ENCODE results near the gene CHI3L2. TPM values are rescaled to one million over a fixed set of nuclear protein-coding genes. Genes with fewer than 3 reads are reported as not detected.
A peak's percentile ranks its signal among the peaks of the same experiment; 100 is the strongest.

Gene CHI3L2
- total and polyA plus RNA-seq, 10 of the 15 experiments (the other 5 are each of a cell fraction or from before 2014, with no cell fraction given) = 37.1 to 508 (median 98.3) TPM

DNA sequence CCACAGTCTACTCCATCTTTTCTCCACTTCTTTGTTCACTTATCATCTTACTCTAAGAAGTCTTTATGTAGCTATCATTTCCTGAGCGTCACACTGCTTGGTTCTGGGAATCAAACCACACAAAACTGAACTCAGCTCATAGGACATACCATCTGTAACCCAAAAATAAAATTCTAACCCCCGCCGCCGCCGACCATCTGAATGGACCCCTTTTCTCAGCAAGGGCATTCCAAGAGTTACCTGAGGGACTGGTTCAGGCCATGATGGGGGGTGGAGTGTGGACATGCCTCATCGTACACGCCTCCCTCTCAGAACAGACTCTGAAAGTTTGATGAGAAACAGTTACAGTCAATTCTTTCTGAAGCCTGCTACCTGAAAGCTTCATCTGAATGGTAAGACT, 12.6 kb upstream of the CHI3L2 start (continued):
- no peak for TF ChIP-seq CREM (IDR thresholded peaks at IDR 0.05; ENCODE audit: low read depth)
- TF ChIP-seq, protein P1, sequence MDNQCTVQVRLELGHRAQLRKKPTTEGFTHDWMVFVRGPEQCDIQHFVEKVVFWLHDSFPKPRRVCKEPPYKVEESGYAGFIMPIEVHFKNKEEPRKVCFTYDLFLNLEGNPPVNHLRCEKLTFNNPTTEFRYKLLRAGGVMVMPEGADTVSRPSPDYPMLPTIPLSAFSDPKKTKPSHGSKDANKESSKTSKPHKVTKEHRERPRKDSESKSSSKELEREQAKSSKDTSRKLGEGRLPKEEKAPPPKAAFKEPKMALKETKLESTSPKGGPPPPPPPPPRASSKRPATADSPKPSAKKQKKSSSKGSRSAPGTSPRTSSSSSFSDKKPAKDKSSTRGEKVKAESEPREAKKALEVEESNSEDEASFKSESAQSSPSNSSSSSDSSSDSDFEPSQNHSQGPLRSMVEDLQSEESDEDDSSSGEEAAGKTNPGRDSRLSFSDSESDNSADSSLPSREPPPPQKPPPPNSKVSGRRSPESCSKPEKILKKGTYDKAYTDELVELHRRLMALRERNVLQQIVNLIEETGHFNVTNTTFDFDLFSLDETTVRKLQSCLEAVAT (IDR thresholded peaks at IDR 0.05) = peak; percentile 85
- no peak for TF ChIP-seq RAD51 (IDR thresholded peaks at IDR 0.05)
- peak; percentile 21 for TF ChIP-seq SMAD1 (IDR thresholded peaks at IDR 0.05; ENCODE audit: low read depth, partially characterized antibody)
- no peak for TF ChIP-seq ZNF24 (IDR thresholded peaks at IDR 0.05)
- TF ChIP-seq, protein P2, sequence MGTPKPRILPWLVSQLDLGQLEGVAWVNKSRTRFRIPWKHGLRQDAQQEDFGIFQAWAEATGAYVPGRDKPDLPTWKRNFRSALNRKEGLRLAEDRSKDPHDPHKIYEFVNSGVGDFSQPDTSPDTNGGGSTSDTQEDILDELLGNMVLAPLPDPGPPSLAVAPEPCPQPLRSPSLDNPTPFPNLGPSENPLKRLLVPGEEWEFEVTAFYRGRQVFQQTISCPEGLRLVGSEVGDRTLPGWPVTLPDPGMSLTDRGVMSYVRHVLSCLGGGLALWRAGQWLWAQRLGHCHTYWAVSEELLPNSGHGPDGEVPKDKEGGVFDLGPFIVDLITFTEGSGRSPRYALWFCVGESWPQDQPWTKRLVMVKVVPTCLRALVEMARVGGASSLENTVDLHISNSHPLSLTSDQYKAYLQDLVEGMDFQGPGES (IDR thresholded peaks at IDR 0.05) = no peak
- no peak for TF ChIP-seq EZH2 (IDR thresholded peaks at IDR 0.05; ENCODE audit: borderline replicate concordance, control insufficient read depth, low read depth, low read length)
- TF ChIP-seq, protein P3, sequence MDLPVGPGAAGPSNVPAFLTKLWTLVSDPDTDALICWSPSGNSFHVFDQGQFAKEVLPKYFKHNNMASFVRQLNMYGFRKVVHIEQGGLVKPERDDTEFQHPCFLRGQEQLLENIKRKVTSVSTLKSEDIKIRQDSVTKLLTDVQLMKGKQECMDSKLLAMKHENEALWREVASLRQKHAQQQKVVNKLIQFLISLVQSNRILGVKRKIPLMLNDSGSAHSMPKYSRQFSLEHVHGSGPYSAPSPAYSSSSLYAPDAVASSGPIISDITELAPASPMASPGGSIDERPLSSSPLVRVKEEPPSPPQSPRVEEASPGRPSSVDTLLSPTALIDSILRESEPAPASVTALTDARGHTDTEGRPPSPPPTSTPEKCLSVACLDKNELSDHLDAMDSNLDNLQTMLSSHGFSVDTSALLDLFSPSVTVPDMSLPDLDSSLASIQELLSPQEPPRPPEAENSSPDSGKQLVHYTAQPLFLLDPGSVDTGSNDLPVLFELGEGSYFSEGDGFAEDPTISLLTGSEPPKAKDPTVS (IDR thresholded peaks at IDR 0.05; ENCODE audit: low read depth, low read length) = no peak
- no peak for TF ChIP-seq PAX8 (IDR thresholded peaks at IDR 0.05)
- no peak for TF ChIP-seq HCFC1 (IDR thresholded peaks at IDR 0.05; ENCODE audit: low read length)

All from GM12878 (cell line).